Measurements from ENCODE around the gene LUZP2.

LUZP2 gene

DNA sequence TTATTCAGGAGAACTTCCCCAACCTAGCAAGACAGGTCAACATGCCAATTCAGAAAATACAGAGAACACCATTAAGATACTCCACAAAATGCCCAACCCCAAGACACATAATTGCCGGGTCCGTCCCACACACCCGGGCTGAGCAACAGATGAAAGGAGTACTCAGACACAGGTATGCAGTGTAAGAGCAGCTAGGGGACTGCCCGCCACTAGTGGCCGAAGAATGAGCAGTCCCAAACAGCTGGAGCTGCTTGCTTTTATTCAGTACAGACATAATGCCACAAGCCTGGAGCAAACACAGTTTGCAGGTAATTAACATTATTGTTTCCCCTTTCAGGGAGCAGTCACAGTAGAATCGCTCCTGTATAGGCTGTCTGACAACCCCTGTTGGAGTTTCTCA is 364.6 kb downstream of the LUZP2 start:
- Histone ChIP-seq H3K79me2 (ENCODE audit: insufficient read depth, low read length) (no peaks in the 10 kb centered on the region), H3K27ac (ENCODE audit: low read depth, low read length, poor library complexity, severe bottlenecking) (no peak overlapping the region), H3F3A (ENCODE audit: insufficient read depth, low read length) (no peaks in the 10 kb centered on the region), H3K9me3 (ENCODE audit: low read length) (no peaks in the 10 kb centered on the region), H3K4me3 (ENCODE audit: low read depth, low read length, poor library complexity, severe bottlenecking) (no peak overlapping the region), H3K36me3 (ENCODE audit: insufficient read depth, low read length) (no peaks in the 10 kb centered on the region), H3K27me3 (ENCODE audit: insufficient read depth, low read length) (no peaks in the 10 kb centered on the region), H2AFZ (ENCODE audit: low read length) (no peak overlapping the region), H4K20me1 (ENCODE audit: insufficient read depth, low read length) (no peaks in the 10 kb centered on the region), H3K4me2 (ENCODE audit: low read length) (no peak overlapping the region), H3K9ac (ENCODE audit: low read length) (no peak overlapping the region), H3K9me2 (ENCODE audit: low read depth, low read length) (no peaks in the 10 kb centered on the region), H3K4me1 (ENCODE audit: insufficient read depth, low read length, severe bottlenecking) (no peaks in the 10 kb centered on the region)
- TF ChIP-seq, protein P1, sequence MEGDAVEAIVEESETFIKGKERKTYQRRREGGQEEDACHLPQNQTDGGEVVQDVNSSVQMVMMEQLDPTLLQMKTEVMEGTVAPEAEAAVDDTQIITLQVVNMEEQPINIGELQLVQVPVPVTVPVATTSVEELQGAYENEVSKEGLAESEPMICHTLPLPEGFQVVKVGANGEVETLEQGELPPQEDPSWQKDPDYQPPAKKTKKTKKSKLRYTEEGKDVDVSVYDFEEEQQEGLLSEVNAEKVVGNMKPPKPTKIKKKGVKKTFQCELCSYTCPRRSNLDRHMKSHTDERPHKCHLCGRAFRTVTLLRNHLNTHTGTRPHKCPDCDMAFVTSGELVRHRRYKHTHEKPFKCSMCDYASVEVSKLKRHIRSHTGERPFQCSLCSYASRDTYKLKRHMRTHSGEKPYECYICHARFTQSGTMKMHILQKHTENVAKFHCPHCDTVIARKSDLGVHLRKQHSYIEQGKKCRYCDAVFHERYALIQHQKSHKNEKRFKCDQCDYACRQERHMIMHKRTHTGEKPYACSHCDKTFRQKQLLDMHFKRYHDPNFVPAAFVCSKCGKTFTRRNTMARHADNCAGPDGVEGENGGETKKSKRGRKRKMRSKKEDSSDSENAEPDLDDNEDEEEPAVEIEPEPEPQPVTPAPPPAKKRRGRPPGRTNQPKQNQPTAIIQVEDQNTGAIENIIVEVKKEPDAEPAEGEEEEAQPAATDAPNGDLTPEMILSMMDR (IDR thresholded peaks at IDR 0.05; ENCODE audit: low read length), result no peak
- TF ChIP-seq EZH2 (IDR thresholded peaks at IDR 0.05; ENCODE audit: borderline replicate concordance, low read length), result no peak

- no peaks in the 10 kb centered on the region for H3K9me3 ChIP-seq (ENCODE audit: low read length)
- H3K9me2 ChIP-seq (ENCODE audit: low read depth, low read length), result no peaks in the 10 kb centered on the region
- H3K4me2 ChIP-seq (ENCODE audit: low read length), result no peak overlapping the region
- H3K9ac ChIP-seq (ENCODE audit: low read length), result no peak overlapping the region
- no peak overlapping the region for H3K4me3 ChIP-seq (ENCODE audit: low read depth, low read length, poor library complexity, severe bottlenecking)
- no peak overlapping the region for H2AFZ ChIP-seq (ENCODE audit: low read length)
- H4K20me1 ChIP-seq (ENCODE audit: insufficient read depth, low read length), result no peaks in the 10 kb centered on the region
- TF ChIP-seq EZH2 (IDR thresholded peaks at IDR 0.05; ENCODE audit: borderline replicate concordance, low read length), result no peak
- TF ChIP-seq, protein P1 (IDR thresholded peaks at IDR 0.05; ENCODE audit: low read length), result no peak
- no peaks in the 10 kb centered on the region for H3F3A ChIP-seq (ENCODE audit: insufficient read depth, low read length)
- no peaks in the 10 kb centered on the region for H3K79me2 ChIP-seq (ENCODE audit: insufficient read depth, low read length)
- no peaks in the 10 kb centered on the region for H3K4me1 ChIP-seq (ENCODE audit: insufficient read depth, low read length, severe bottlenecking)
- no peak overlapping the region for H3K27ac ChIP-seq (ENCODE audit: low read depth, low read length, poor library complexity, severe bottlenecking)
- H3K36me3 ChIP-seq (ENCODE audit: insufficient read depth, low read length), result no peaks in the 10 kb centered on the region
- H3K27me3 ChIP-seq (ENCODE audit: insufficient read depth, low read length), result no peaks in the 10 kb centered on the region
Measured at GRCh38 chr11:24866743-24867142, 369.9 kb downstream of the LUZP2 start.

GRCh38 chr11:24870048-24870447 is 373.2 kb downstream of the LUZP2 start:
- TF ChIP-seq EZH2 (IDR thresholded peaks at IDR 0.05; ENCODE audit: borderline replicate concordance, low read length), result no peak
- TF ChIP-seq, protein P1 (IDR thresholded peaks at IDR 0.05; ENCODE audit: low read length), result no peak
- no peaks in the 10 kb centered on the region for H3K9me2 ChIP-seq (ENCODE audit: low read depth, low read length)
- H3K27ac ChIP-seq (ENCODE audit: low read depth, low read length, poor library complexity, severe bottlenecking), result no peak overlapping the region
- no peaks in the 10 kb centered on the region for H3K27me3 ChIP-seq (ENCODE audit: insufficient read depth, low read length)
- H3K4me2 ChIP-seq (ENCODE audit: low read length), result no peak overlapping the region
- H2AFZ ChIP-seq (ENCODE audit: low read length), result no peak overlapping the region
- no peaks in the 10 kb centered on the region for H3K9me3 ChIP-seq (ENCODE audit: low read length)
- H3K79me2 ChIP-seq (ENCODE audit: insufficient read depth, low read length), result no peaks in the 10 kb centered on the region
- H3K4me1 ChIP-seq (ENCODE audit: insufficient read depth, low read length, severe bottlenecking), result no peaks in the 10 kb centered on the region
- H3K9ac ChIP-seq (ENCODE audit: low read length), result no peak overlapping the region
- H3K36me3 ChIP-seq (ENCODE audit: insufficient read depth, low read length), result no peaks in the 10 kb centered on the region
- no peaks in the 10 kb centered on the region for H3F3A ChIP-seq (ENCODE audit: insufficient read depth, low read length)
- H4K20me1 ChIP-seq (ENCODE audit: insufficient read depth, low read length), result no peaks in the 10 kb centered on the region
- no peak overlapping the region for H3K4me3 ChIP-seq (ENCODE audit: low read depth, low read length, poor library complexity, severe bottlenecking)
